Activated CD4-positive, alpha-beta T cell treated with anti-CD3 and anti-CD28 coated beads, Interleukin-2, Interleukin-6, amounts not matched to agents 100 ng/mL and 50 ng/mL, durations not matched to agents 16 hours and 8 hours (primary cell): Measurements from ENCODE around the gene PGF.
"Not testable (repeated sequence)": the region's sequence is repeated elsewhere in the genome, so short reads cannot be mapped to it uniquely, and the experiment has no call there.

Experiments
- DNase-seq: peaks from one replicate; pipeline ENCODE4 v3.0.0-alpha.2; 2020

PGF gene

GRCh38 chr14:74955229-74956026, at the start of gene PGF:
TSS of gene PGF (minus strand) at chr14:74955597. CDS start at chr14:74955242, 355 bp downstream.
- peak; percentile 31 for DNase-seq

GRCh38 chr14:75003250-75004027, 48.0 kb upstream of the PGF start:
- DNase-seq, result no peak

- DNase-seq, result peak; percentile 99
These were observed 47.2 kb upstream of the PGF start, which contains the start of gene EIF2B2 for GRCh38 chr14:75002392-75003249. TSS of gene EIF2B2 (plus strand) at chr14:75002921. CDS start at chr14:75002991, 70 bp downstream.

GRCh38 chr14:75001899-75002298, 46.5 kb upstream of the PGF start:
- no peak for DNase-seq

- DNase-seq, result no peak
These were observed 45.9 kb upstream of the PGF start for GRCh38 chr14:75001261-75001660.

- DNase-seq, result not testable (repeated sequence)
These were observed 40.4 kb upstream of the PGF start for GRCh38 chr14:74995781-74996180.

- not testable (repeated sequence) for DNase-seq
These were observed 38.8 kb upstream of the PGF start for GRCh38 chr14:74994182-74994581.

GRCh38 chr14:74988993-74989392, 33.6 kb upstream of the PGF start:
- no peak for DNase-seq

GRCh38 chr14:74988131-74988530, 32.7 kb upstream of the PGF start:
- no peak for DNase-seq

GRCh38 chr14:74985806-74986205, 30.4 kb upstream of the PGF start:
- DNase-seq, result no peak

- no peak for DNase-seq
These were observed 29.6 kb upstream of the PGF start for GRCh38 chr14:74985028-74985310.

- no peak for DNase-seq
These were observed 29.0 kb upstream of the PGF start for GRCh38 chr14:74984236-74985027.

GRCh38 chr14:74983343-74983742, 27.9 kb upstream of the PGF start:
- DNase-seq, result no peak

GRCh38 chr14:74982661-74983060, 27.3 kb upstream of the PGF start:
- DNase-seq, result no peak

- no peak for DNase-seq
These were observed 26.4 kb upstream of the PGF start for GRCh38 chr14:74981833-74982232.

- no peak for DNase-seq
These were observed 26.0 kb upstream of the PGF start for GRCh38 chr14:74981462-74981782.

GRCh38 chr14:74980731-74981461, 25.5 kb upstream of the PGF start:
- no peak for DNase-seq

GRCh38 chr14:74980398-74980730, 25.0 kb upstream of the PGF start:
- no peak for DNase-seq

- no peak for DNase-seq
These were observed 24.3 kb upstream of the PGF start for GRCh38 chr14:74979442-74980397.

GRCh38 chr14:74979029-74979428, 23.6 kb upstream of the PGF start:
- DNase-seq, result no peak

GRCh38 chr14:74978416-74978947, 23.1 kb upstream of the PGF start:
- no peak for DNase-seq
